GM12892 (cell line): ENCODE measurements around the gene ACER3.
"Not testable (repeated sequence)": the region's sequence is repeated elsewhere in the genome, so short reads cannot be mapped to it uniquely, and the experiment has no call there.

ENCODE experiments used
- DNase-seq: peaks from one replicate; pipeline ENCODE4 v3.0.0; 2011; ENCODE audit not compliant: insufficient read length
- FAIRE-seq: peaks from 2 replicates; lab custom pipeline; 2011; peaks lifted over from hg19 to GRCh38; lab: Jason Lieb, UNC
- POLR2A ChIP-seq: IDR thresholded peaks from 2 replicates; pipeline ENCODE4 v1.6.1; 2011; ENCODE audit warnings: low read depth, low read length, control low read depth
- POLR2AphosphoS5 ChIP-seq: IDR thresholded peaks from 2 replicates; pipeline ENCODE4 v1.6.1; 2011; ENCODE audit warnings: low read depth, low read length, control low read depth
- TAF1 ChIP-seq: IDR thresholded peaks from 2 replicates; pipeline ENCODE4 v1.6.1; 2011; ENCODE audit warnings: low read depth, mild to moderate bottlenecking, control low read depth, low read length, borderline replicate concordance

Gene ACER3

GRCh38 chr11:76891285-76891684 is 30.6 kb downstream of the ACER3 start:
- FAIRE-seq = no peak
- TF ChIP-seq POLR2AphosphoS5 = no peak
- no peak for TF ChIP-seq POLR2A
- TF ChIP-seq TAF1 = no peak

DNA sequence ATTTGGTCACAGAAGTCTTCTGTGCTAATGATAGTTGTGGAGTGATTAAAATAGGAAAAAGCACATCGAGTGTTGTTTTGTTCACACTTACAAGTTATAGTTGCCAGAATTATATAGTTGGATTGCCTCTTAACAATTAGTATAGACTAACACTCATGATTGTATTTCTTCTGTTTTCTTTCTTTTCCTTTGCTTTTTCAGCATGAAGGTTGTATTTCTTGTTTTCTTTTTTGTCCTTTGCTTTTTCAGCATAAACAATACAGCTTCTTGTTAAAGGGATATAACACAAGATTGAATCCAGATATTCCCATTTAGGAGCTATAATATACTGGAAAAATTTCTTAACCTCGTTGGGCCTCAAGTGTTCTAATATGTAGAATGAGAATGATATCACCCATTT is 31.1 kb downstream of the ACER3 start:
- no peak for FAIRE-seq
- no peak for DNase-seq
- TF ChIP-seq POLR2AphosphoS5 (no peak), TAF1 (no peak), POLR2A (no peak)

More at GRCh38 chr11:76891285-76891684, 30.6 kb downstream of the ACER3 start:
- DNase-seq = no peak

DNA sequence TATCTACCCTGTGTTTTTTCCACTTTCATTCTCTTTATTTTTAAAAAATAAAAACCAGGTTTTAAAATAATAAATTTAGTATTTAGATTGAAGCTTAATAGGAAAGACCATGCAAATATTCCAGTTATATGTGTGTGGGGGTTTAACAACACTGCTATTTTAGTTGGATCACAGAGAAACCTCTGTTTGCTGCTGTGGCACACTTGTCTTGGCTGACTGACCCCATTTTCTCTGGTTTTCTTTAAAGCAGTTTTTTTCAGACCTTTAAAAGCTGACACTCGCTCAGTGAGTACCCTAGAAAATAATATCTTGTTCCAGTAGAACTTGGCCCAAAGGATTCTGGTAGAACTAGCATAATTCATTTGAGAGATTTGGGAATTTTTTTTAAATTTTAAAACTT is 31.6 kb downstream of the ACER3 start:
- DNase-seq (no peak), FAIRE-seq (no peak)
- TF ChIP-seq TAF1 (no peak), POLR2AphosphoS5 (no peak), POLR2A (no peak)

- no peak for DNase-seq
- peak; percentile 54 for FAIRE-seq
- TF ChIP-seq POLR2AphosphoS5 (no peak), TAF1 (no peak), POLR2A (no peak)
Measured at GRCh38 chr11:76897233-76897632, 36.5 kb downstream of the ACER3 start.

- FAIRE-seq (no peak), DNase-seq (no peak)
- no peak for TF ChIP-seq POLR2A
- no peak for TF ChIP-seq TAF1
- no peak for TF ChIP-seq POLR2AphosphoS5
Measured at GRCh38 chr11:76901144-76901543, 40.4 kb downstream of the ACER3 start.

DNA sequence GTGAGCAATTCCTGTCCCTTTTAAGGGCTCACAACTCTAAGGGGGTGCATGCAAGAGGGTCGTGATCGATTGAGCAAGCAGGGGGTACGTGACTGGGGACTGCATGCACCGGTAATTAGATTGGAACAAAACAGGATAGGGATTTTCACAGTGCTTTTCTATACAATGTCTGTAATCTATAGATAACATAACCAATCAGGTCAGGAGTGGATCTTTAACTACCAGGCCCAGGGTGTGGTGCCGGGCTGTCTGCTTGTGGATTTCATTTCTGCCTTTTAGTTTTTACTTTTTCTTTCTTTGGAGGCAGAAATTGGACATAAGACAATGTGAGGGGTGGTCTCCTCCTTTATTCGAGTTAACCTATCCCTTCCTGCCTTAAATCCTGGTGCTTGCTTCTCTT is 40.9 kb downstream of the ACER3 start:
- FAIRE-seq, DNase-seq: not testable (repeated sequence)

- DNase-seq = no peak
- no peak for TF ChIP-seq POLR2A
- TF ChIP-seq POLR2AphosphoS5 = no peak
- no peak for TF ChIP-seq TAF1
- FAIRE-seq = no peak
Measured at GRCh38 chr11:76902121-76903014, 41.6 kb downstream of the ACER3 start.

GRCh38 chr11:76903325-76903724 is 42.6 kb downstream of the ACER3 start:
- DNase-seq = no peak

GRCh38 chr11:76910620-76911414 is 50.1 kb downstream of the ACER3 start:
- TF ChIP-seq POLR2A = no peak
- no peak for TF ChIP-seq POLR2AphosphoS5
- no peak for TF ChIP-seq TAF1
- DNase-seq (no peak), FAIRE-seq (no peak)

More at GRCh38 chr11:76903325-76903724, 42.6 kb downstream of the ACER3 start:
- no peak for TF ChIP-seq TAF1
- no peak for TF ChIP-seq POLR2A
- no peak for TF ChIP-seq POLR2AphosphoS5
- no peak for FAIRE-seq

DNA sequence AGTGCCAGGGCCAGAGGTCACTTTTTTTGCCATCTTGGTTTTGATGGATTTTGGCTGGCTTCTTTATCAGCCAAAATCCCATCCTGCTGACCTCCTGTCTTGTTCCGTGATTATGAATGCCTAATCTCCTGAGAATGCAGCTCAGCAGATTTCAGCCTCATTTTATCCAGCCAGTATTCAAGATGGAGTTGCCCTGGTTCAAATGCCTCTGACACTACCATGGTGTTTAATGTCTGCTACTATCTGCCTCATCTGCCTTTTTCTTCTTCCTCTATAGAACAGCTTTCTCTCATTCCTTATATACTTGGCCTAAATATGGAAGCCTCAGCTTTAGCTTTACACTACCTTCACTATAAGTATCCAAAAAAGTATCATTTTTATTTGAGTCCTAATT is 50.7 kb downstream of the ACER3 start:
- no peak for TF ChIP-seq POLR2AphosphoS5
- TF ChIP-seq POLR2A = no peak
- no peak for TF ChIP-seq TAF1
- FAIRE-seq (no peak), DNase-seq (no peak)

GRCh38 chr11:76916712-76917111 is 56.0 kb downstream of the ACER3 start:
- peak; percentile 61 for FAIRE-seq
- no peak for DNase-seq
- TF ChIP-seq POLR2A (no peak), POLR2AphosphoS5 (no peak), TAF1 (no peak)
